GM12878 (cell line): Measurements from ENCODE around the gene UIMC1. TPM values are rescaled to one million over a fixed set of nuclear protein-coding genes. Genes with fewer than 3 reads are reported as not detected.

Experiments used
- ATAC-seq: fragments of 200-7000 bp; cut with Tn5 transposase; 3 replicates; pipeline ENCODE4 v1.9.1; 2020; ENCODE audit warnings: mild to moderate bottlenecking, moderate library complexity
- BruUV-seq: library from RNA; stranded (reverse); fragments of 400-500 nt; replicated peaks from 2 replicates; lab custom pipeline; 2021; lab: Mats Ljungman, UMichigan
- CTCF ChIA-PET: fragments of 300-600 bp; sonication (Branson Sonifier 250); formaldehyde crosslinking; extraction: SDS; loops from one replicate; lab custom pipeline; 2021; ENCODE audit warnings: inconsistent platforms; lab: Yijun Ruan, JAX
- POLR2A ChIA-PET: fragments of 350-600 bp; formaldehyde crosslinking; extraction: SDS; loops from one replicate; lab custom pipeline; 2021; ENCODE audit warnings: inconsistent platforms; lab: Charles Lee
- RAD21 ChIA-PET: fragments of 300-600 bp; sonication (Branson Sonifier 250); formaldehyde crosslinking; loops from one replicate; lab custom pipeline; 2023; ENCODE audit warnings: antibody characterized with exemption; ENCODE audit not compliant: unreplicated experiment; lab: Charles Lee
- SMC1A ChIA-PET: fragments of 300-600 bp; sonication (Branson Sonifier 250); formaldehyde crosslinking; loops from one replicate; lab custom pipeline; 2023; ENCODE audit not compliant: unreplicated experiment, uncharacterized antibody; lab: Charles Lee
- DNase-seq: peaks from one replicate; pipeline ENCODE4 v3.0.0-alpha.2; 2011; ENCODE audit warnings: low read depth, low spot score
- FAIRE-seq: peaks from 3 replicates; lab custom pipeline; 2011; peaks lifted over from hg19 to GRCh38; lab: Jason Lieb, UNC
- H2AFZ ChIP-seq: 2 replicates; pipeline ENCODE4 v1.6.0; 2011; ENCODE audit warnings: low read depth, low read length, control low read depth; ENCODE audit not compliant: control insufficient read depth
- H3K27ac ChIP-seq: 2 replicates; pipeline ENCODE4 v1.5.1; 2011; ENCODE audit warnings: control low read depth; ENCODE audit not compliant: control insufficient read depth, insufficient read depth
- H3K27me3 ChIP-seq, 2 experiments: replicated peaks in 1 of 2; 2 replicates each; pipeline versions ENCODE4 v1.6.0 to v1.6.1; 2011; ENCODE audit warnings: low read length in 1 of 2; ENCODE audit not compliant: control insufficient read depth in 2 of 2, insufficient read depth in 2 of 2
- H3K36me3 ChIP-seq, 2 experiments: 2 replicates each; pipeline ENCODE4 v1.5.1; 2011; ENCODE audit warnings: low read length in 1 of 2; ENCODE audit not compliant: control insufficient read depth in 2 of 2, insufficient read depth in 2 of 2
- H3K4me1 ChIP-seq: 2 replicates; pipeline ENCODE4 v1.6.1; 2011; ENCODE audit warnings: mild to moderate bottlenecking, low read length, moderate library complexity, mixed read lengths; ENCODE audit not compliant: control insufficient read depth, insufficient read depth
- H3K4me2 ChIP-seq: 2 replicates; pipeline ENCODE4 v1.6.0; 2011; ENCODE audit warnings: control low read depth; ENCODE audit not compliant: control insufficient read depth, insufficient read depth
- H3K4me3 ChIP-seq: fragments of 200-600 bp; sonication (generic); 2 replicates; pipeline ENCODE4 v1.5.1; 2016
- H3K79me2 ChIP-seq: 2 replicates; pipeline ENCODE4 v1.6.0; 2011; ENCODE audit warnings: low read length; ENCODE audit not compliant: control insufficient read depth, insufficient read depth
- H3K9ac ChIP-seq: 2 replicates; pipeline ENCODE4 v1.8.0; 2011; ENCODE audit warnings: low read length, control low read depth, mixed read lengths; ENCODE audit not compliant: control insufficient read depth, insufficient read depth
- H3K9me3 ChIP-seq: replicated peaks from 3 replicates; pipeline ENCODE4 v1.5.1; 2011; ENCODE audit warnings: mild to moderate bottlenecking, low read length; ENCODE audit not compliant: control insufficient read depth, insufficient read depth
- H4K20me1 ChIP-seq: 2 replicates; pipeline ENCODE4 v1.6.0; 2011; ENCODE audit not compliant: control insufficient read depth, insufficient read depth
- CTCF ChIP-seq, 3 experiments: IDR thresholded peaks in 2 of 3; conservative IDR thresholded peaks in 1 of 3; 2 replicates each; pipeline ENCODE4 v1.5.1; 2011; ENCODE audit warnings: low read depth in 3 of 3, low read length in 3 of 3, mild to moderate bottlenecking in 3 of 3, control low read depth in 2 of 3, moderate library complexity in 2 of 3, inconsistent platforms in 1 of 3, mixed read lengths in 1 of 3; ENCODE audit not compliant: control insufficient read depth in 2 of 3, insufficient read depth in 1 of 3; ENCODE audit errors: extremely low read depth in 1 of 3
- HSF1 ChIP-seq: fragments of 150-350 bp; IDR thresholded peaks from 2 replicates; pipeline ENCODE4 v1.6.1; 2014; ENCODE audit warnings: mild to moderate bottlenecking, low read depth, low read length
- SKIL ChIP-seq: fragments of 450-650 bp; IDR thresholded peaks from 2 replicates; pipeline ENCODE4 v1.6.1; 2017; ENCODE audit warnings: mild to moderate bottlenecking, low read depth, inconsistent platforms; ENCODE audit not compliant: poor library complexity, severe bottlenecking
- ZBTB11 ChIP-seq: fragments of 450-650 bp; formaldehyde crosslinking; IDR thresholded peaks from 2 replicates; pipeline ENCODE4 v1.5.0; 2022; ENCODE audit warnings: mild to moderate bottlenecking, missing genetic modification characterization
- WGBS: methylation state at CpG from one replicate; pipeline ENCODE4 v1.1.6; 2016; ENCODE audit warnings: low lambda C conversion rate; ENCODE audit not compliant: insufficient replicate concordance, insufficient coverage; ENCODE audit errors: missing lambda C conversion rate; 5-methylcytosine and 5-hydroxymethylcytosine counted together
- in situ Hi-C: fragments of 300-500 bp; cut with MboI; formaldehyde crosslinking; loops from 9 replicates; pipeline ENCODE4 v1.14.3; 2018; ENCODE audit warnings: mixed read lengths
- intact Hi-C: fragments of 100-400 bp; cut with micrococcal nuclease; formaldehyde crosslinking; loops from one replicate; pipeline ENCODE4 v1.14.2; 2022; ENCODE audit not compliant: unreplicated experiment
- polyA plus RNA-seq, 11 experiments: library from polyadenylated mRNA; depleted of rRNA in 4 of 11; unstranded in 6 of 11; stranded (reverse) in 5 of 11; fragments of >200 nt; fragmentation: Nextera tagmentation in 4 of 11; fragmentation: Illumina TruSeq in 1 of 11; extraction: Ambion mirVana in 4 of 11; extraction: Trizol in 1 of 11; gene quantifications; 1 replicate in 1 of 11; 2 replicates in 10 of 11; pipeline versions ENCODE4 v1.2.1 to v1.2.3, GENCODE V29; 2011 to 2016; ENCODE audit warnings: inconsistent platforms in 2 of 11, missing spikeins in 2 of 11, low read depth in 1 of 11
- total RNA-seq, 4 experiments: library from RNA; depleted of rRNA in 3 of 4; stranded (reverse); fragments of >200 nt in 3 of 4; fragmentation: Illumina TruSeq in 1 of 4; extraction: Trizol in 1 of 4; gene quantifications; 2 replicates each; pipeline versions ENCODE4 v1.2.1 to v1.2.3, GENCODE V29; 2013 to 2021

The UIMC1 gene
- total and polyA plus RNA-seq, 10 of the 15 experiments (the other 5 are each of a cell fraction or from before 2014, with no cell fraction given) = 16.2 to 51.4 (median 32.7) TPM

GRCh38 chr5:176904276-176904675 is 102.3 kb downstream of the UIMC1 start:
- peaks cover 10% of the 10 kb centered on the region for H3K4me1 ChIP-seq
- in situ Hi-C loops = no loop called here
- 98% methylated on average over 3 of the region's 3 CpGs for WGBS
- SMC1A ChIA-PET = no interaction called here
- ATAC-seq (no peak), DNase-seq (no peak)
- H3K4me3 ChIP-seq = no peak overlapping the region
- H3K27ac ChIP-seq = no peak overlapping the region
- H3K36me3 ChIP-seq = peaks cover 22 to 30% of the 10 kb centered on the region in 2 experiments
- intact Hi-C loops = loop anchor here (5.0 kb wide), 1 partner anchor 242 kb away; no protein-coding TSS in a partner anchor
- no peaks in the 10 kb centered on the region for H4K20me1 ChIP-seq
- TF ChIP-seq SKIL (no peak), HSF1 (no peak), ZBTB11 (no peak), CTCF (IDR thresholded peaks at IDR 0.05 in 2 of 3, conservative IDR thresholded peaks at IDR 0.05 in 1 of 3; ENCODE audit: control insufficient read depth in 2 of 3, extremely low read depth in 1 of 3, insufficient read depth in 1 of 3, low read depth in 3 of 3, low read length in 3 of 3) (no peak)
- TF ChIP-seq, all 136 proteins: peak for 0
- ChIA-PET CTCF (interaction anchor here (1.4 kb wide), 1 partner anchor 244 kb away, joined by 3 read pairs; no protein-coding TSS in a partner anchor), POLR2A (no interaction called here), RAD21 (no interaction called here)
- no peak overlapping the region for H2AFZ ChIP-seq
- H3K9me3 ChIP-seq = no peaks in the 10 kb centered on the region
- no peak overlapping the region for H3K4me2 ChIP-seq
- H3K27me3 ChIP-seq = no peaks in the 10 kb centered on the region
- BruUV-seq = no TSS peak
- FAIRE-seq = no peak
- no peak overlapping the region for H3K9ac ChIP-seq
- H3K79me2 ChIP-seq = no peaks in the 10 kb centered on the region
